HCT116 (cell line): ENCODE results near the gene TAC4. TPM values are rescaled to one million over a fixed set of nuclear protein-coding genes. Genes with fewer than 3 reads are reported as not detected.

Experiments used
- ATAC-seq: fragments of 200-7000 bp; cut with Tn5 transposase; 2 replicates; pipeline ENCODE4 v1.9.1; 2020; ENCODE audit warnings: mild to moderate bottlenecking, moderate library complexity
- BruUV-seq: library from RNA; stranded (reverse); fragments of 400-500 nt; replicated peaks from 2 replicates; lab custom pipeline; 2021; lab: Mats Ljungman, UMichigan
- CTCF ChIA-PET: fragments of 300-600 bp; sonication (Branson Sonifier 250); formaldehyde crosslinking; loops from one replicate; lab custom pipeline; 2021; ENCODE audit warnings: antibody characterized with exemption; lab: Charles Lee
- POLR2A ChIA-PET: fragments of 300-600, 350-600 bp; sonication (Branson Sonifier 250); formaldehyde crosslinking; loops from one replicate; lab custom pipeline; 2021; ENCODE audit warnings: antibody characterized with exemption; lab: Charles Lee
- RAD21 ChIA-PET, 2 experiments: fragments of 300-600 bp; sonication (Branson Sonifier 250); formaldehyde crosslinking; loops; one replicate each; lab custom pipeline; 2023; ENCODE audit warnings: low total read pairs in 2 of 2; ENCODE audit not compliant: uncharacterized antibody in 2 of 2, unreplicated experiment in 2 of 2, low non-redundant PET in 1 of 2; lab: Charles Lee
- DNase-seq: peaks from one replicate; pipeline ENCODE4 v3.0.0-alpha.2; 2010; ENCODE audit warnings: low read depth, low spot score
- H2AFZ ChIP-seq: fragments of 200-600 bp; shearing (Covaris generic), sonication (generic); 2 replicates; pipeline ENCODE4 v1.6.1; 2017; ENCODE audit warnings: low read depth, mixed run types, mixed read lengths, antibody characterized with exemption, low read length; ENCODE audit not compliant: poor library complexity, severe bottlenecking
- H3K27ac ChIP-seq: 2 replicates; pipeline ENCODE4 v1.5.1; 2012; ENCODE audit warnings: low read depth, low read length
- H3K27me3 ChIP-seq: fragments of 200-600 bp; sonication (generic); 2 replicates; pipeline ENCODE4 v1.6.1; 2016; ENCODE audit warnings: mixed run types, low read length, mixed read lengths; ENCODE audit not compliant: insufficient read depth
- H3K36me3 ChIP-seq, 2 experiments: fragments of 200-500 bp in 1 of 2; fragments of 200-600 bp in 1 of 2; sonication (Bioruptor generic) in 1 of 2; sonication (generic) in 1 of 2; 2 replicates each; pipeline versions ENCODE4 v1.5.1 to v1.6.1; 2014 to 2016; ENCODE audit warnings: low read length in 2 of 2, inconsistent platforms in 1 of 2, mixed read lengths in 1 of 2, mixed run types in 1 of 2; ENCODE audit not compliant: insufficient read depth in 2 of 2, control insufficient read depth in 1 of 2
- H3K4me1 ChIP-seq, 2 experiments: fragments of 200-600 bp in 1 of 2; sonication (generic) in 1 of 2; 2 replicates each; pipeline versions ENCODE4 v1.5.1 to v1.6.1; 2012 to 2017; ENCODE audit warnings: low read length in 2 of 2, inconsistent platforms in 1 of 2, mild to moderate bottlenecking in 1 of 2, mixed read lengths in 1 of 2, mixed run types in 1 of 2, moderate library complexity in 1 of 2; ENCODE audit not compliant: insufficient read depth in 2 of 2, control insufficient read depth in 1 of 2
- H3K4me2 ChIP-seq: fragments of 200-600 bp; sonication (generic); 2 replicates; pipeline ENCODE4 v1.6.1; 2017; ENCODE audit warnings: mixed run types, low read length, mixed read lengths
- H3K4me3 ChIP-seq, 2 experiments: fragments of 200-600 bp in 1 of 2; sonication (generic) in 1 of 2; replicated peaks in 1 of 2; 2 replicates each; pipeline ENCODE4 v1.5.1; 2011 to 2016; ENCODE audit warnings: low read length in 2 of 2, control low read depth in 1 of 2, low read depth in 1 of 2, mild to moderate bottlenecking in 1 of 2, mixed read lengths in 1 of 2, mixed run types in 1 of 2
- H3K79me2 ChIP-seq: fragments of 200-600 bp; sonication (generic); 2 replicates; pipeline ENCODE4 v1.6.1; 2017; ENCODE audit warnings: mild to moderate bottlenecking, mixed run types, low read length, moderate library complexity, mixed read lengths; ENCODE audit not compliant: insufficient read depth
- H3K9ac ChIP-seq: fragments of 200-600 bp; sonication (generic); 2 replicates; pipeline ENCODE4 v1.6.1; 2016; ENCODE audit warnings: low read length, mixed read lengths
- H3K9me2 ChIP-seq: fragments of 200-600 bp; sonication (generic), shearing (Covaris generic); 2 replicates; pipeline ENCODE4 v1.6.1; 2017; ENCODE audit warnings: mixed run types, mild to moderate bottlenecking, moderate library complexity; ENCODE audit not compliant: insufficient read depth
- H3K9me3 ChIP-seq, 2 experiments: fragments of 200-500 bp in 1 of 2; fragments of 200-600 bp in 1 of 2; sonication (Bioruptor generic) in 1 of 2; sonication (generic) in 1 of 2; 2 replicates each; pipeline ENCODE4 v1.6.1; 2014 to 2017; ENCODE audit warnings: low read length in 2 of 2, mixed read lengths in 2 of 2, inconsistent platforms in 1 of 2, low read depth in 1 of 2, mild to moderate bottlenecking in 1 of 2, mixed run types in 1 of 2, moderate library complexity in 1 of 2; ENCODE audit not compliant: control insufficient read depth in 1 of 2, insufficient read depth in 1 of 2
- H4K20me1 ChIP-seq: fragments of 200-600 bp; sonication (generic), shearing (Covaris generic); 2 replicates; pipeline ENCODE4 v1.6.1; 2017; ENCODE audit warnings: mixed run types, mild to moderate bottlenecking, moderate library complexity; ENCODE audit not compliant: insufficient read depth
- CBX3 ChIP-seq: IDR thresholded peaks from 2 replicates; pipeline ENCODE4 v1.6.1; 2012; ENCODE audit warnings: low read depth
- FOSL1 ChIP-seq: IDR thresholded peaks from 2 replicates; pipeline ENCODE4 v1.6.1; 2012; ENCODE audit warnings: low read depth
- JUND ChIP-seq: IDR thresholded peaks from 2 replicates; pipeline ENCODE4 v1.6.1; 2012
- POLR2A ChIP-seq: IDR thresholded peaks from 2 replicates; pipeline ENCODE4 v1.7.0; 2011; ENCODE audit warnings: borderline replicate concordance; ENCODE audit not compliant: insufficient read depth, insufficient read length; ENCODE audit errors: extremely low read depth
- POLR2AphosphoS5 ChIP-seq: IDR thresholded peaks from 2 replicates; pipeline ENCODE4 v1.6.1; 2011; ENCODE audit warnings: mild to moderate bottlenecking, low read depth, low read length, moderate library complexity
- RAD21 ChIP-seq: IDR thresholded peaks from 2 replicates; pipeline ENCODE4 v1.6.1; 2012; ENCODE audit warnings: low read depth, mild to moderate bottlenecking
- TCF7L2 ChIP-seq: IDR thresholded peaks from 2 replicates; pipeline ENCODE4 v1.7.0; 2011; ENCODE audit warnings: borderline replicate concordance, inconsistent platforms; ENCODE audit not compliant: insufficient read depth, insufficient read length; ENCODE audit errors: extremely low read depth
- ZFX ChIP-seq: fragments of 450-650 bp; IDR thresholded peaks from 2 replicates; pipeline ENCODE4 v1.6.1; 2017
- ZNF274 ChIP-seq: fragments of 200-500 bp; sonication (Bioruptor generic); IDR thresholded peaks from 2 replicates; pipeline ENCODE4 v1.6.1; 2014; ENCODE audit warnings: mild to moderate bottlenecking, low read depth, low read length, inconsistent platforms
- intact Hi-C: fragments of 100-400 bp; cut with micrococcal nuclease; formaldehyde crosslinking; loops from 2 replicates; pipeline ENCODE4 v1.10.0; 2022
- total RNA-seq: library from RNA; stranded (reverse); gene quantifications from one replicate; pipeline ENCODE4 v1.2.1, GENCODE V29; 2021; ENCODE audit not compliant: unreplicated experiment
- TF ChIP-seq, protein P1 (sequence below): IDR thresholded peaks from 2 replicates; pipeline ENCODE4 v1.6.1; 2011; ENCODE audit warnings: mild to moderate bottlenecking, low read length, moderate library complexity; ENCODE audit not compliant: insufficient replicate concordance; ENCODE audit errors: extremely low read depth
- TF ChIP-seq, protein P2 (sequence below), 3 experiments: fragments of 200-600 bp in 1 of 3; sonication (generic) in 1 of 3; IDR thresholded peaks in 2 of 3; conservative IDR thresholded peaks in 1 of 3; 2 replicates each; pipeline ENCODE4 v1.5.1; 2012 to 2017; ENCODE audit warnings: low read depth in 2 of 3, low read length in 2 of 3, antibody characterized with exemption in 1 of 3, borderline replicate concordance in 1 of 3, control low read depth in 1 of 3, mild to moderate bottlenecking in 1 of 3, mixed read lengths in 1 of 3, mixed run types in 1 of 3, moderate library complexity in 1 of 3; ENCODE audit not compliant: insufficient read depth in 1 of 3
- TF ChIP-seq, protein P3 (sequence below): IDR thresholded peaks from 2 replicates; pipeline ENCODE4 v1.6.1; 2012

Gene TAC4
- total RNA-seq, 1 experiment from 2014 or later: not detected

DNA sequence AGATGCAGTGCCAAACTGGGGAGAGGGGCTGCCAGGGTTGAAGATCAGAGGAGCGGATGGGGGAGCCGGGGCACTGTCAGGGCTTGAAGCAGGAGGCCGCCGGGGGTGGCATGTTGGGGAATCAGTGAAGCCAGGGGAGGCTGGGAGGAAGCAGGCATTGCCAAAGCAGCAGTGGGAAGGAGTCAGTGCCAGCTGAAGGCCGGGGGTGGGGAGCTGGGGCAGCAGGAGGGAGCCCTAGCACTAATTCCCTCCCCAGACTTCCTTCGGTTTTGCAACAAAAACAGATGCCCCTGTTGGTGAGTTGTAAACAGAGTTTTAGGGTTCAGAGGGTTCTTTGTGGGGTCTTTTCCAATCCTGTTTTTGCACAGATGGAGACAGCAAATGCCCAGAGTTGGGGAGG, 10.9 kb upstream of the TAC4 start:
- no peak overlapping the region for H3K9ac ChIP-seq
- CTCF ChIA-PET: interaction anchor here (10.0 kb wide), 1 partner anchor 139 kb away, joined by 196 read pairs; no protein-coding TSS in a partner anchor
- BruUV-seq: no TSS peak

More for the DNA sequence above, 10.9 kb upstream of the TAC4 start:
- H3K9me3 ChIP-seq: no peaks in the 10 kb centered on the region
- no peak overlapping the region for H3K4me2 ChIP-seq
- no peaks in the 10 kb centered on the region for H3K79me2 ChIP-seq
- no peak overlapping the region for H3K27ac ChIP-seq
- ATAC-seq (no peak), DNase-seq (no peak)
- no peaks in the 10 kb centered on the region for H3K9me2 ChIP-seq
- H3K36me3 ChIP-seq: no peaks in the 10 kb centered on the region
- TF ChIP-seq JUND (no peak), FOSL1 (no peak), RAD21 (no peak), POLR2A (no peak), ZFX (no peak), POLR2AphosphoS5 (no peak), CBX3 (no peak), ZNF274 (no peak), TCF7L2 (no peak)
- TF ChIP-seq, protein P1, sequence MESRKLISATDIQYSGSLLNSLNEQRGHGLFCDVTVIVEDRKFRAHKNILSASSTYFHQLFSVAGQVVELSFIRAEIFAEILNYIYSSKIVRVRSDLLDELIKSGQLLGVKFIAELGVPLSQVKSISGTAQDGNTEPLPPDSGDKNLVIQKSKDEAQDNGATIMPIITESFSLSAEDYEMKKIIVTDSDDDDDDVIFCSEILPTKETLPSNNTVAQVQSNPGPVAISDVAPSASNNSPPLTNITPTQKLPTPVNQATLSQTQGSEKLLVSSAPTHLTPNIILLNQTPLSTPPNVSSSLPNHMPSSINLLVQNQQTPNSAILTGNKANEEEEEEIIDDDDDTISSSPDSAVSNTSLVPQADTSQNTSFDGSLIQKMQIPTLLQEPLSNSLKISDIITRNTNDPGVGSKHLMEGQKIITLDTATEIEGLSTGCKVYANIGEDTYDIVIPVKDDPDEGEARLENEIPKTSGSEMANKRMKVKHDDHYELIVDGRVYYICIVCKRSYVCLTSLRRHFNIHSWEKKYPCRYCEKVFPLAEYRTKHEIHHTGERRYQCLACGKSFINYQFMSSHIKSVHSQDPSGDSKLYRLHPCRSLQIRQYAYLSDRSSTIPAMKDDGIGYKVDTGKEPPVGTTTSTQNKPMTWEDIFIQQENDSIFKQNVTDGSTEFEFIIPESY: no peak
- TF ChIP-seq, protein P2, sequence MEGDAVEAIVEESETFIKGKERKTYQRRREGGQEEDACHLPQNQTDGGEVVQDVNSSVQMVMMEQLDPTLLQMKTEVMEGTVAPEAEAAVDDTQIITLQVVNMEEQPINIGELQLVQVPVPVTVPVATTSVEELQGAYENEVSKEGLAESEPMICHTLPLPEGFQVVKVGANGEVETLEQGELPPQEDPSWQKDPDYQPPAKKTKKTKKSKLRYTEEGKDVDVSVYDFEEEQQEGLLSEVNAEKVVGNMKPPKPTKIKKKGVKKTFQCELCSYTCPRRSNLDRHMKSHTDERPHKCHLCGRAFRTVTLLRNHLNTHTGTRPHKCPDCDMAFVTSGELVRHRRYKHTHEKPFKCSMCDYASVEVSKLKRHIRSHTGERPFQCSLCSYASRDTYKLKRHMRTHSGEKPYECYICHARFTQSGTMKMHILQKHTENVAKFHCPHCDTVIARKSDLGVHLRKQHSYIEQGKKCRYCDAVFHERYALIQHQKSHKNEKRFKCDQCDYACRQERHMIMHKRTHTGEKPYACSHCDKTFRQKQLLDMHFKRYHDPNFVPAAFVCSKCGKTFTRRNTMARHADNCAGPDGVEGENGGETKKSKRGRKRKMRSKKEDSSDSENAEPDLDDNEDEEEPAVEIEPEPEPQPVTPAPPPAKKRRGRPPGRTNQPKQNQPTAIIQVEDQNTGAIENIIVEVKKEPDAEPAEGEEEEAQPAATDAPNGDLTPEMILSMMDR (IDR thresholded peaks at IDR 0.05 in 2 of 3, conservative IDR thresholded peaks at IDR 0.05 in 1 of 3; ENCODE audit: borderline replicate concordance in 1 of 3, insufficient read depth in 1 of 3, low read depth in 2 of 3, low read length in 2 of 3): no peak
- TF ChIP-seq, protein P3, sequence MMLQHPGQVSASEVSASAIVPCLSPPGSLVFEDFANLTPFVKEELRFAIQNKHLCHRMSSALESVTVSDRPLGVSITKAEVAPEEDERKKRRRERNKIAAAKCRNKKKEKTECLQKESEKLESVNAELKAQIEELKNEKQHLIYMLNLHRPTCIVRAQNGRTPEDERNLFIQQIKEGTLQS: no peak
- peaks cover 0 to 12% of the 10 kb centered on the region in 2 experiments; a peak in 3 of 4 replicates for H3K4me1 ChIP-seq
- no peaks in the 10 kb centered on the region for H3K27me3 ChIP-seq
- no peak overlapping the region for H3K4me3 ChIP-seq
- no peaks in the 10 kb centered on the region for H4K20me1 ChIP-seq
- POLR2A ChIA-PET: no interaction called here
- intact Hi-C loops: no loop called here
- RAD21 ChIA-PET: no interaction called here
- H2AFZ ChIP-seq: no peak overlapping the region
